Choroid plexus epithelial cell (primary cell): ENCODE measurements around the gene SLC16A2.

ENCODE experiments used
- DNase-seq: peaks from one replicate; pipeline ENCODE4 v3.0.0-alpha.2; 2010; ENCODE audit warnings: low read depth
- H3K4me3 ChIP-seq: 2 replicates; pipeline ENCODE4 v1.5.1; 2011; ENCODE audit warnings: low read depth, mild to moderate bottlenecking, control low read depth, low read length, moderate library complexity
- TF ChIP-seq, protein P1 (sequence below): conservative IDR thresholded peaks from 2 replicates; pipeline ENCODE4 v1.5.1; 2011; ENCODE audit warnings: low read depth, mild to moderate bottlenecking, control low read depth, inconsistent platforms, low read length, moderate library complexity

The SLC16A2 gene

DNA sequence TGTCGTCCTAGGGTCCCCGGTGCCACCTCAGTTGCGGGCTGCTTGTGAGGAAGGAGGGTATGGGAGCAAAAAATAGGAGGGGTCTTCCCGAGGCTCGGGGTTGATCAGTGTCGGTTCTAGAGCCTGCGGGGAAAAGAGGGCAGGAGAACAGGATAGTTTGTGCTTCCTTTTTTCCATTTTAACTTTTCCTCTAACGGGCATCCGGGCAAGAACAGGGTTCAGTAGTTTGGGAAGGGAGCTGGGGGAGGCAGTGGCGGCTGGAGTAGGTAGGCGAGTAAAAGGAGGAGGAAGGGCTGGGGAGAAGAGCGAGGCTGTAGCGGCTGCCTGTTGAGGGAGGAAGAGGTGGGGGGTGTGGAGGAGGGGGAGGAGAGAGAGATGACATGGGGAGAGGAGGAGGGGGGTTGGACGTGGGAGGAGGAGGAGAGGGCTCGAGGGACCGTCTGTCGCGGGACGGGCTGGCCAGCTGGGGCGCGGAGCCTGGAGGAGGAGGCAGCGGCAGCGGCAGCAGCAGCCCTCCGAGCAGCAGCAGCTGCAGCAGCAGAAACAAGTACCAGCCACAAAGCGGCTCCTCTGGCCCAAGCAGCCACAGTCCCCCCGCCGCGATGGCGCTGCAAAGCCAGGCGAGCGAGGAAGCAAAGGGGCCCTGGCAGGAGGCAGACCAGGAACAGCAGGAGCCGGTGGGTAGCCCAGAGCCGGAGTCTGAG lies at the start of gene SLC16A2:
TSS of gene SLC16A2 (plus strand) at position 458 of the 704 bp plus-strand sequence. CDS start at position 603, 145 bp downstream.
- TF ChIP-seq, protein P1, sequence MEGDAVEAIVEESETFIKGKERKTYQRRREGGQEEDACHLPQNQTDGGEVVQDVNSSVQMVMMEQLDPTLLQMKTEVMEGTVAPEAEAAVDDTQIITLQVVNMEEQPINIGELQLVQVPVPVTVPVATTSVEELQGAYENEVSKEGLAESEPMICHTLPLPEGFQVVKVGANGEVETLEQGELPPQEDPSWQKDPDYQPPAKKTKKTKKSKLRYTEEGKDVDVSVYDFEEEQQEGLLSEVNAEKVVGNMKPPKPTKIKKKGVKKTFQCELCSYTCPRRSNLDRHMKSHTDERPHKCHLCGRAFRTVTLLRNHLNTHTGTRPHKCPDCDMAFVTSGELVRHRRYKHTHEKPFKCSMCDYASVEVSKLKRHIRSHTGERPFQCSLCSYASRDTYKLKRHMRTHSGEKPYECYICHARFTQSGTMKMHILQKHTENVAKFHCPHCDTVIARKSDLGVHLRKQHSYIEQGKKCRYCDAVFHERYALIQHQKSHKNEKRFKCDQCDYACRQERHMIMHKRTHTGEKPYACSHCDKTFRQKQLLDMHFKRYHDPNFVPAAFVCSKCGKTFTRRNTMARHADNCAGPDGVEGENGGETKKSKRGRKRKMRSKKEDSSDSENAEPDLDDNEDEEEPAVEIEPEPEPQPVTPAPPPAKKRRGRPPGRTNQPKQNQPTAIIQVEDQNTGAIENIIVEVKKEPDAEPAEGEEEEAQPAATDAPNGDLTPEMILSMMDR: no peak
- DNase-seq: peak; percentile 71
- H3K4me3 ChIP-seq: peak within 1 kb of the TSS; percentile 61

GRCh38 chrX:74372272-74372671 lies 49.0 kb upstream of the SLC16A2 start:
- H3K4me3 ChIP-seq: no peak overlapping the region
- TF ChIP-seq, protein P1: no peak
- no peak for DNase-seq

DNA sequence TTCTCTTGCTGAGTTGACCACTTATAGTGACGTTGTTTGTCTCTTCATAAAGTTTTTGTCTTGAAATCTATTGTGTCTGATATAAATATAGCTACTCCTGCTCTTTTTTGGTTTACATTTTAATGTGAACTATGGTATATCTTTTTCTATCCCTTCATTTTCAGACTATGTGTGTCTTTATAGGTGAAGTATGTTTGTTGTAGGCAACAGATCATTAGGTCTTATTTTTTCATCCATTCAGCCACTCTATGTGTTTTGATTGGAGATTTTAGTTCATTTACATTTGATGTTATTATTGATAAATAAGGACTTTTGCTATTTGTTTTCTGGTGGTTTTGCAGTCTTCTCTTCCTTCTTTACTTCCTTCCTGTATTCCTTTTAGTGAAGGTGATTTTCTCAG lies 44.0 kb upstream of the SLC16A2 start:
- no peak overlapping the region for H3K4me3 ChIP-seq
- TF ChIP-seq, protein P1: no peak
- no peak for DNase-seq

GRCh38 chrX:74382613-74383012 lies 38.7 kb upstream of the SLC16A2 start:
- H3K4me3 ChIP-seq: no peak overlapping the region
- TF ChIP-seq, protein P1: peak; percentile 82
- peak; percentile 73 for DNase-seq

- DNase-seq: peak; percentile 73
- TF ChIP-seq, protein P1: peak; percentile 79
- no peak overlapping the region for H3K4me3 ChIP-seq
Observed at GRCh38 chrX:74383611-74384010, 37.7 kb upstream of the SLC16A2 start.

- TF ChIP-seq, protein P1: no peak
- no peak for DNase-seq
- no peak overlapping the region for H3K4me3 ChIP-seq
Observed at GRCh38 chrX:74389016-74389722, 32.1 kb upstream of the SLC16A2 start.
